Panc1 (cell line): Measurements from ENCODE around the gene SIN3B. TPM values are rescaled to one million over a fixed set of nuclear protein-coding genes. Genes with fewer than 3 reads are reported as not detected.

ENCODE experiments used
- ATAC-seq: fragments of 200-7000 bp; cut with Tn5 transposase; 2 replicates; pipeline ENCODE4 v1.9.1; 2020; ENCODE audit warnings: mild to moderate bottlenecking, moderate library complexity
- BruUV-seq: library from RNA; stranded (reverse); fragments of 400-500 nt; replicated peaks from 2 replicates; lab custom pipeline; 2021; lab: Mats Ljungman, UMichigan
- CTCF ChIA-PET: fragments of 300-600 bp; sonication (Branson Sonifier 250); formaldehyde crosslinking; loops from one replicate; lab custom pipeline; 2022; ENCODE audit warnings: antibody characterized with exemption; lab: Charles Lee
- POLR2A ChIA-PET: fragments of 300-600 bp; sonication (Branson Sonifier 250); formaldehyde crosslinking; loops from one replicate; lab custom pipeline; 2022; ENCODE audit warnings: antibody characterized with exemption; lab: Charles Lee
- DNase-seq: peaks from one replicate; pipeline ENCODE4 v3.0.0-alpha.2; 2010; ENCODE audit warnings: low read depth, low spot score
- H3K27ac ChIP-seq: 2 replicates; pipeline ENCODE4 v1.5.1; 2011; ENCODE audit warnings: mild to moderate bottlenecking, low read length, inconsistent platforms
- H3K27me3 ChIP-seq: fragments of 200-500 bp; sonication (Bioruptor generic); 2 replicates; pipeline ENCODE4 v1.6.0; 2014; ENCODE audit warnings: low read length, inconsistent platforms; ENCODE audit not compliant: control insufficient read depth, insufficient read depth
- H3K36me3 ChIP-seq: fragments of 200-500 bp; sonication (Bioruptor generic); 2 replicates; pipeline ENCODE4 v1.5.1; 2014; ENCODE audit warnings: inconsistent platforms, mild to moderate bottlenecking, low read length, moderate library complexity; ENCODE audit not compliant: control insufficient read depth, insufficient read depth
- H3K4me1 ChIP-seq: 2 replicates; pipeline ENCODE4 v1.5.1; 2011; ENCODE audit warnings: inconsistent platforms, mild to moderate bottlenecking, low read length, moderate library complexity; ENCODE audit not compliant: control insufficient read depth, insufficient read depth
- H3K4me3 ChIP-seq, 2 experiments: 2 replicates each; pipeline ENCODE4 v1.5.1; 2011 to 2012; ENCODE audit warnings: low read depth in 2 of 2, low read length in 2 of 2, mild to moderate bottlenecking in 2 of 2, inconsistent platforms in 1 of 2, moderate library complexity in 1 of 2
- H3K9me3 ChIP-seq: fragments of 200-500 bp; sonication (Bioruptor generic); 2 replicates; pipeline ENCODE4 v1.5.1; 2014; ENCODE audit warnings: low read depth, mild to moderate bottlenecking, inconsistent platforms, low read length, moderate library complexity; ENCODE audit not compliant: control insufficient read depth, insufficient read depth
- CTCF ChIP-seq: fragments of 450-650 bp; IDR thresholded peaks from 2 replicates; pipeline ENCODE4 v1.5.1; 2017; ENCODE audit warnings: mild to moderate bottlenecking
- POLR2AphosphoS5 ChIP-seq: IDR thresholded peaks from 2 replicates; pipeline ENCODE4 v1.6.1; 2012; ENCODE audit warnings: mild to moderate bottlenecking, low read depth, low read length, moderate library complexity
- REST ChIP-seq, 2 experiments: IDR thresholded peaks; 2 replicates each; pipeline ENCODE4 v1.6.1; 2011 to 2012; ENCODE audit warnings: low read depth in 2 of 2, control low read depth in 1 of 2, low read length in 1 of 2, mild to moderate bottlenecking in 1 of 2, moderate library complexity in 1 of 2; ENCODE audit not compliant: insufficient read depth in 1 of 2
- SIN3A ChIP-seq: IDR thresholded peaks from 2 replicates; pipeline ENCODE4 v1.6.1; 2012; ENCODE audit warnings: low read depth, mild to moderate bottlenecking, low read length, moderate library complexity, borderline replicate concordance; ENCODE audit not compliant: insufficient read depth
- TCF7L2 ChIP-seq: IDR thresholded peaks from 2 replicates; pipeline ENCODE4 v1.6.1; 2011; ENCODE audit warnings: mild to moderate bottlenecking, low read depth, low read length, inconsistent platforms
- in situ Hi-C: cut with HindIII; loops from 2 replicates; pipeline ENCODE4 v1.10.0; 2016; ENCODE audit warnings: low sequenced_read_pairs, low pct_unique_long_range_greater_than_20kb
- intact Hi-C: fragments of 100-400 bp; cut with micrococcal nuclease; formaldehyde crosslinking; loops from one replicate; pipeline ENCODE4 v1.10.0; 2022; ENCODE audit not compliant: unreplicated experiment
- total RNA-seq: library from RNA; stranded (reverse); gene quantifications from one replicate; pipeline ENCODE4 v1.2.1, GENCODE V29; 2021; ENCODE audit not compliant: unreplicated experiment

The SIN3B gene
- total RNA-seq, 1 experiment from 2014 or later, result 47.0 TPM

- POLR2A ChIA-PET, result interaction anchor here (0.8 kb wide), 1 partner anchor 256 kb away, joined by 4 read pairs; no protein-coding TSS in a partner anchor
- no TSS peak for BruUV-seq
- Histone ChIP-seq H3K27ac (no peak overlapping the region), H3K36me3 (no peaks in the 10 kb centered on the region), H3K9me3 (no peaks in the 10 kb centered on the region), H3K4me1 (no peaks in the 10 kb centered on the region), H3K27me3 (no peaks in the 10 kb centered on the region), H3K4me3 (no peak overlapping the region)
- in situ Hi-C loops (no loop called here), intact Hi-C loops (loop anchor here (10.0 kb wide), 1 partner anchor 119 kb away; no protein-coding TSS in a partner anchor)
- no peak for ATAC-seq
- TF ChIP-seq TCF7L2, result no peak
- no peak for TF ChIP-seq REST (IDR thresholded peaks at IDR 0.05; ENCODE audit: insufficient read depth in 1 of 2, low read depth in 2 of 2, low read length in 1 of 2)
- TF ChIP-seq POLR2AphosphoS5, result no peak
- no peak for TF ChIP-seq SIN3A
- no peak for TF ChIP-seq CTCF
- DNase-seq, result no peak
- CTCF ChIA-PET, result no interaction called here
Measured at GRCh38 chr19:16894080-16894479, 64.9 kb downstream of the SIN3B start.

GRCh38 chr19:16895467-16896145 is 66.4 kb downstream of the SIN3B start:
- POLR2A ChIA-PET, result no interaction called here

More at GRCh38 chr19:16895467-16896145, 66.4 kb downstream of the SIN3B start:
- no peaks in the 10 kb centered on the region for H3K4me1 ChIP-seq
- TF ChIP-seq CTCF (no peak), TCF7L2 (no peak), SIN3A (no peak), REST (IDR thresholded peaks at IDR 0.05; ENCODE audit: insufficient read depth in 1 of 2, low read depth in 2 of 2, low read length in 1 of 2) (no peak), POLR2AphosphoS5 (no peak)
- intact Hi-C loops (loop anchor here (10.0 kb wide), 1 partner anchor 121 kb away; no protein-coding TSS in a partner anchor), in situ Hi-C loops (no loop called here)
- DNase-seq (no peak), ATAC-seq (no peak)
- no peaks in the 10 kb centered on the region for H3K27me3 ChIP-seq
- no peak overlapping the region for H3K27ac ChIP-seq
- BruUV-seq, result no TSS peak
- no peaks in the 10 kb centered on the region for H3K9me3 ChIP-seq
- no peak overlapping the region; a peak in 1 of 4 replicates for H3K4me3 ChIP-seq
- no peaks in the 10 kb centered on the region for H3K36me3 ChIP-seq
- CTCF ChIA-PET, result no interaction called here
